HG03521 (cell line): ENCODE measurements around the gene BRCC3.

Experiments used
- ATAC-seq: cut with Tn5 transposase; IDR thresholded peaks from one replicate; pipeline ENCODE4 v1.9.1; 2021; ENCODE audit warnings: mild to moderate bottlenecking, moderate library complexity; ENCODE audit not compliant: unreplicated experiment

BRCC3 gene

DNA sequence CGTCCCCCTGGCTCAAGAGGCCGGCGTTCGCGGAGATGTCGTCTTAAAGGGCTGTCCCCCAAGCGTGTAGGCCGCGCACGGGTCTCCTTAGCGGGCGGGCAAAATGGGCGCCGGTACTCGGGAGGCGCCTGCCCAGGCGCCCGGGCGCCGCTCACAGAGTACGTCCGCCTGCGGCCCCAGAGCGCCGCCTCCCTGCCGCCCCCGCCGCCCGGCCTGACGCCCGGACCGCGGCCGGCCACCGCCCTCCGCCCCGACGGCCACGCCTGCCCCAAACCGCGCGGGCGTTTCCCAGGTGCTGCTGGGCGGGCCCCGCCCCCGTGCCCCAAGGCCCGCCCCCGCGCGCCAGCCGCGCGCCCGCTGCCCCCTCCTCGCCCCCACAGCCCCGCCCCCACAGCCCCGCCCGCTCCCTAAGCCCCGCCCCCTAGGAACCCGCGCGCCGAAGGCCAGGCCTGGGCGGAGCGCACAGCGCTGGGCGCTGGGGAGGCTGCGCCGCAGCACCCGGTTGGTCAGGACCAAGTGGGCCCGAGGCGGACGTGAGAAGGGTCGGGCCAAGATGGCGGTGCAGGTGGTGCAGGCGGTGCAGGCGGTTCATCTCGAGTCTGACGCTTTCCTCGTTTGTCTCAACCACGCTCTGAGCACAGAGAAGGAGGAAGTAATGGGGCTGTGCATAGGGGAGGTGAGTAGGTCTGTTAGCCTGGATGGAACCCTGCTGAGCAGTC, at the start of gene BRCC3, which contains the start of the genes CMC4 and MTCP1:
TSS of gene BRCC3 (plus strand) at position 534 of the 719 bp plus-strand sequence. CDS start at position 554, 20 bp downstream.
TSS of gene CMC4 (minus strand) at position 162 of the 719 bp plus-strand sequence. CDS start 7,113 bp downstream, outside the sequence.
TSS of gene MTCP1 (minus strand) at position 162 of the 719 bp plus-strand sequence. CDS start 5,126 bp downstream, outside the sequence.
- ATAC-seq: peak; percentile 86

DNA sequence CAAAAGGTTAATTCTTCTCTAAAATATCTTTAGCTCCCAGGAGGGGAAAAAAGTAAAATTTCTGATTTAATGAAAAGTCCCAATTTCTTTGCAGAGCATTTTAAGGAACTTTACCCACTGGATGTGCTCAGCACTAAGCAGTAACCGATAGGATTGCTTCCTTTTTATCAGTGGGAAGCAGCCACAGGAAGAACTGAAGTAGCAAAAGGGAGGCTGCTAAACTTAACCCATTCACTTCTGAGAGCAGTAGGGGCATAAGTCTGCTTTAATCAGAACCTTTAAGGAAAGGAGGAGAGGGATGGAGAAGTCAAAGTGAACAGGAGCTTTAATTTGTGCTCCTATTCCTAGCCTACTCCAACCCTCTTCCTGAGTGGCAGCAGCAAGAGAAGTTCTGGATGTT, 48.7 kb upstream of the BRCC3 start, which contains the start of gene F8:
TSS of gene F8 (minus strand) at position 139 of the 400 bp plus-strand sequence. CDS start 171 bp downstream, outside the sequence.
- no peak for ATAC-seq

DNA sequence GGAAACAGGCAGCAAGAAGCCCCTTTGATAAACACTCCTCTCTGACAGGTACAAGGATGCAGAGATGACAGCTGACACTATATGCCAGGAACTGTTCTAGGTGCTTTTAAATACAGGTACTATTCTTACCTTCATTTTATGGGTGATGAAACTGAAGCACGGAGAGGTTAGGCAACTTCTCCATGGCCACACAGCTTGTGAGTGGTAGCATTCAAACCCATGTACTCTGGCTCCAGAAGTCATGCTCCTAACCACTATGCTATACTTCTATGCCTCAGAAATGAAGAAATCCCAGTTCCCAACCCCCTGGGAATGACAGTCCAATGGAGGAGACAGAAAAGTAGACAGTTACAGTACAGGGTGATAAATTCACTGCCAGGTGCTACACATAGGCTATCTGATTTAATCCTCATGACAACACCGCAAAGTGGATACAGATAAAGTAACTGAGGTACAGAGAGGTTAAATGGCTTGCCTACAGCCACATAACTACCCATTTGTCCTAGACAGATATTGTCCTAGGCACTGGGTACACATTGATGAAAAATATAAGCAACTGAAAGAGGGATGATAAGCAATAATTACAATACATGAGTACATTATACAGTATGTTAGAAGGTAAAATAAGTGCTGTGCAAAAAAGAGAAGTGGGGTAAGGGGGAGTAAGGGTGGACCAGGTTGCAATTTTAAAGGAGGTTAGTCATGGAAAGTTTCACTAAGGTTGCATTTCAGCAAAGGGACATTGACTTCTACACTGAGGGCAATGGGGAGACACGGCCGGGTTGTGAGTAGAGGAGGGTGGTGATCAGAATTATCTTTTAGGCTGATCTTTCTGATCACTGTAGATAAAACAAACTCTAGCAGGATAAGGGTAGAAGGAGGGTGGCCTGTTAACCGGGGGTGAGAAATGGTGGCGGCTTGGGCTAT, 47.1 kb upstream of the BRCC3 start:
- no peak for ATAC-seq

DNA sequence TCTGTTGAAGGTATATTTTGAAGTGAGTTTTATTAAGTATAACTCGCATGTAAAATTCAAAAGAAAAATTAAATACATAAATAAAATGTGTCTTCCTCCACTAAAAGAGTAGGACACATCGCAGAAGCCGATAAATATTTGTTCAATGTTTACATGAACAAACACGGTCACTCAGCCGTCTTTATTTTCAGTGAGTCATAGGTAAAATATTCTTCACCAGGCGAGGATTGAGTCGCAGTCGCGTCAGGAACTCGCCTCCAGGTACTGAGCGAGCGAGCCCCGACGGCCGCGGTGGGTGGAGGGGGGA, 44.9 kb upstream of the BRCC3 start:
- ATAC-seq: no peak

DNA sequence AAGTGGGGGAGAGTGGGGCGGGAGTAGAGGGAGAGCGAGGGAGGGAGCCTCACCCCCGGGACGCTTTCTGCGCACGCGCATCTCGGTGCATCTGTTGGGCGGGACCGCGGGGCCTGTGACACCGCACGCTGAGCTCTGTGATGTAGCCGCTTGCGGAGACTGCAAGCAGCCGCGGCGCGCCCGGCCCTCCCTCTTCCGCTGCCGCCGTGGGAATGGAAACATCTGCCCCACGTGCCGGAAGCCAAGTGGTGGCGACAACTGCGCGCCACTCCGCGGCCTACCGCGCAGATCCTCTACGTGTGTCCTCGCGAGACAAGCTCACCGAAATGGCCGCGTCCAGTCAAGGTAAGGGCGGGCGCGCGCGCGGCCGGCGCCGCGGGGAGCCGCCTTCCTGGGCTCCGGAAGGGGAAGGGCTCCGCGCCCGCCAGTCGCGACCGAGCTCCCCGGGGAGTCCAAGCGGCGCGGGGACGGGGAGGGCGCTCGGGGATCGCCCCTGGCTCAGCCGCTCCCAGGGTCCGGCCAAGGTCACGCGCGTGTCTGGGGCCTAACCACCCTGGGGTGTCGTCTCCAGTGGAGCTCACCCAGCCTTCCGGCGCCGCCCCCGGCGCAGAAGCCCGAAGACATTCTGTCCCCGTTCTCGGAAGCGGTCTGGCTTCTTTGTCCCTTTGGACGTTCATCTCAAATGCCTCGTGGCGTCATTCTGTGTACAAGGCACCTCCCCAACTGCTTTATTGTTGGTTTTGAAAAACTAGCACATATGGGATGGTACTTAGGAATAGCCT, 44.4 kb upstream of the BRCC3 start, which contains the start of gene FUNDC2:
TSS of gene FUNDC2 (plus strand) at position 118 of the 782 bp plus-strand sequence. CDS start at position 213, 95 bp downstream.
- ATAC-seq: peak; percentile 93

DNA sequence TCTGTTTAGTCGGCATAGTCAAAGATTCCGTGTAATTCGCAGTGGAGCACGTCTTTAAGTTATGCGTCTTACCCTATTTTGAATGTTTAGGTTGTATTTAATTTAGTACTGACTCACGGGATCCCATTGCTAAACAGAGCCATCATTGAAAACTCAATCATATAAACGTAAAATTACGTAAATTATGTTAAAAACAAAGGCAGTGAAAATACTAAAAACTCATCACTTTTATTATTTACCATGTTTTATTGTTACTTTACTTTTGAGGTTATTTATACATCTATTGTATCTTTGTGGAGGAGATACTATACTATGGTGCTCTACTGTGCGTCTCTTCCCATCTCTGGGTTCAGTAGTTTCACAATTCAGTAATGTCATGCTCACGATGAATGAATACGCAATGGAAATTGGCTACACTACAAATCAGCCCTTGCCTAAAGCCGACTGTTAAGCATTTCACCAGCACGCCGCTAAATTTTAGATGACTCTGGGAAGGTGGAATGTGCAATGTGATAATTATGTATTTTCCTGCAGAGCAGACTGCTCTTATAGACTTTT, 43.7 kb upstream of the BRCC3 start:
- no peak for ATAC-seq

DNA sequence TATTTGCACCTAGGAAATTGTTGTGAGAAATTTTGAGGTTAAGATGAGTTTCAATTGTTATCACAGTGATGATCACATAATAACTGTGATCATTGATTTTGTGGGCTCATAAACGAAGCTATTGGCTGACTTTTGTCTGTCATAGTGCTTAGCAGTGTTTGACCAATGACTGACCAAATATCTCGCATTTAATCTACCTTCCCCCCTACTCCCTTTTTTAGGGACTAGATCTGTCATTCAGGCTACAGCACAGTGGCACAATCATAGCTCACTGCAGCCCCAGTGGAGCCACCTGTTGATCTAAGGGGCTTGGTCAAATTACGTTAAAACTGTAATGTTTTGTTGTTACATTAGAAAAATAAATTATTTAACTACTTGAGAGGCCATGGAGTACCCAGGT, 43.2 kb upstream of the BRCC3 start:
- ATAC-seq: no peak

DNA sequence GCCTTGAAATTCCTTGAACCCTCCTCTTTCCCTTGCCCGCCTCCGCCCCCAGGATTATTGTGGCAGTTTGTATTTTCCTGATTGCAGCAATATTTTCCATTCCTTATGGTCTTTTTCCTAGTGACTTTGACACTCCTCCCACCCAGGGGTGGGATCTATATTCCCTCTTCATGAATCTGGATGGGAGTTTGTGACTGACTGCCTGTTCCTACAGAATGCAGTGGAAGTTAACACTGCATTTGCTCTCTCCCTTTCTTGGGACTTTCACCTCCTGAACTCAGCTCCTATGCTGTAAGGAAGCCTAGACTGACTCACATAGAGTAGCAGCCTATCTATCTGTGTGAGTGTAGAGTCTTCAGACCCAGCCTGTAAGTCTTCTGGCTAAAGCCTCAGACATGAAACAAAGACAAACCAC, 42.4 kb upstream of the BRCC3 start:
- no peak for ATAC-seq

DNA sequence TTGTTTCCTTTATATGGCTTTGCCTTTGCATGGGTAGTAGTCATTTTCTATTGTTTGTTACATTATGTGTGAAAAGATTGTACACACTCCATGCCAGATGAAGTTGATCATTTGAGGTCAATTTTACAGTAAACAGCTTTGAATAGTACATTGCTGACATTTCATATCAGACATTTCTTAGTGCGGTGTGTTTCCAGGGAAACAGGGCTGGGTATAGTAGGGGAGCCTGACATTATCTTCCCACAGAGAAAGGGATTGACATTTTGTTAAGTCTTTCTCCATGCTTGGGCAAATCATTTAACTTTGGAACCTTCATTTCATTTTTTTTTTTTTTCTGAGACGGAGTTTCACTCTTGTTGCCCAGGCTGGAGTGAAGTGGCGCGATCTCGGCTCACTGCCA, 39.7 kb upstream of the BRCC3 start:
- no peak for ATAC-seq

DNA sequence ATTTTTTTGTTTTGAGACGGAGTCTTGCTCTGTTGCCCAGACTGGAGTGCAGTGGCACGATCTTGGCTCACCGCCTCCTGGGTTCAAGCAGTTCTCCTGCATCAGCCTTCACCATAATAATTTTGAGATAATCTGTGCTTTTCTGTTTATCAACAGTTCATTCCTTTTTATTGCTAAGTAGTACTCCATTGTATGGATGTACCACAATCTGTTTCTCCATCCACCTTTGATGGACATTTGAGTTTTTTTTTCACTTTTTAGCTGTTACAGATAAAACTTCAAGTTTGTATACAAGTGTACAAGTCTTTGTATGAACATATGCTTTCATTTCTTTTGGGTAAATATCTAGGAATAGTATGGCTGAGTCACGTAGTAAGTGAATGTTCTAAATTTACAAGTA, 35.6 kb upstream of the BRCC3 start:
- no peak for ATAC-seq

DNA sequence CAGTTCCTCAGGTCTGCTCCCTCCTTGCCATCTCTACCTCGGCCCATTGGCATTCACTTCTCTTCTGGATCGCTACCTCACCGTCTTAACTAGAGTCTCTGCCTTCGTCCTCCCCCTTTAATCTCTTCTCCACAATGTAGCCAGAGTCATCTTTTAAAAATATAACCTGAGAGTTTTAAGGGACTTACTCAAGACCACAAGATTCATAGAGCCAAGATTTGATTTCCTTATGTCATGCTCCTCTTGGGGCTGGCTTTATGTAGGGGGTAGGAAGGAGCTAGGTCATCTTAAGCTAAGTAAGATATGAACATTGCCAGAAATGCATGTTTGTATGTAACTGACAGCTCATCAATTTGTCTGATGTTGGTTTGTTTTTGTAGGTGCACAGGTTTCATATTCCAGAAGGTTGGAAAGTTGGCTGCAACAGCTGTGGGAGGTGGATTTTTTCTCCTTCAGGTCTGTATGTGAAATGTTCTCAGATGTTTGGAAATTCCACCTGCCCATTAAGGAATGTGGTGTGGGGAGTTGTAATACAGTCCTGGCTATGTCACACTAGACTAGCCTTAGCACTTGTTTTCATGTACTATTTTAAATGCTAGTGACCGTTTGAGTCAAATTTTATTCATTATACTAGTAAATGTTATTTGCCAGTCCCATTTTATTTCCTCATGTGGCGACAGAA, 25.0 kb upstream of the BRCC3 start:
- ATAC-seq: no peak

DNA sequence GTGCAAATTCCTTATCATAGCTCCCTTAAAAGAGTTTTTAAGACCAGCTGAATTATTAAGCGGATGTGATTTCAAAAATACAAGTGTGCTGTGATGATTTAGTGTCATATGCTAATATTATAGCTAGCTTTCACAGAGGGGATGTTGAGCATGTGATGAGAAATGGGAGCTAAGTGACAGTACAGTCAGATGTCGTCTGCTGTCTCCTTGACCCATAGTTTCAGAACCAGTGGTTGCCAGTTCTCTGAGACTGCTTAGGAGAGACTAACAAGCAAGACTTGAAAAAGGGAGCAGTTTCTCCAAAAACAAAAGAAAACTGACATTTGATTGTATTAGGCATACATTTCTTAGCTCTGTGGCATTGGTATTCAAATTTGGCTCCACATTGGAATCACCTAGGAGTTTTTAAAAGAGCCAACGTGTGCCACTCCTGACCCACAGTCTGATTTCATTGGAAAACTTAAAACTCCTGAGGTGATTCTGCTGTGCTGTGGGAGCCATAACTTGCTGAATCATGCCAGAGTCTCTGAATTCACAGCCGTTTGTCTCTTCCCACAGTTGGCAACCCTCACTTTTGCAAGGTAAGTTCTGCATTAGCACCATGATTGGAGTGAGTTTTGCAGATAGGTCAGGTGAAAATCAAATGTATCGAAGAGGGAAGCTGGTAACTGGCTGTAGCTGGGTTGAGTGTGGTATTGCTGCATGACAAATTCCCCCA, 24.3 kb upstream of the BRCC3 start:
- no peak for ATAC-seq

DNA sequence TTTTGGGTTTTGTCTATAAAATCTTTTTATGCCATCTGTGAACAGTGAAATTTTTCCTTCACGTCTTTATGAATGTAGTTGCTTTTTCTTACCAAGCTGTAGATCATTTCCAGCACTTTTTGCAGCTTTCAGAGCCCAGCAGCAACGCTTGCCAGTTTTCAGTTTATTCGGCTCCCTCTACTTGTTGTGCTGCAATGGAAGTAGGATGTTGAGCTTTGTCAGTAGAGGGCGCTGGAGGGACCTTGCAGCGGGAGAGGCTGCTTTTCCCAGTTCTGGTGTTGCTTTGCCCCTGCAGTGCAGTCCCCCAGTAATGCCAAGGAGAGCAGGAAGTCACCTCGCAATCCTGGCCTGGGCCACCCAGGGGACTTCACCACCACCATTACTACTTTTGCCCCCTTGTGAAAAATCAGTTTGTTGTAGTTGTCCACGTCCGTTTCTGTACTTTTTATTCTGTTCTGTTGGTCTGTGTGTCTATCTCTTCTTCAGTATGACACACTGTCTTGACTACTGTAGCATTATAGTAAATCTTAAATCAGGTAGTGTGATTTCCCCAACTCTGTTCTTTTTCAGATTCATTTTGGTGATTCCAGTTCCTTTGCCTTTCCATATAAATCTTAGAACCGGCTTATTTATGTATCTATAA, 22.2 kb upstream of the BRCC3 start:
- no peak for ATAC-seq

DNA sequence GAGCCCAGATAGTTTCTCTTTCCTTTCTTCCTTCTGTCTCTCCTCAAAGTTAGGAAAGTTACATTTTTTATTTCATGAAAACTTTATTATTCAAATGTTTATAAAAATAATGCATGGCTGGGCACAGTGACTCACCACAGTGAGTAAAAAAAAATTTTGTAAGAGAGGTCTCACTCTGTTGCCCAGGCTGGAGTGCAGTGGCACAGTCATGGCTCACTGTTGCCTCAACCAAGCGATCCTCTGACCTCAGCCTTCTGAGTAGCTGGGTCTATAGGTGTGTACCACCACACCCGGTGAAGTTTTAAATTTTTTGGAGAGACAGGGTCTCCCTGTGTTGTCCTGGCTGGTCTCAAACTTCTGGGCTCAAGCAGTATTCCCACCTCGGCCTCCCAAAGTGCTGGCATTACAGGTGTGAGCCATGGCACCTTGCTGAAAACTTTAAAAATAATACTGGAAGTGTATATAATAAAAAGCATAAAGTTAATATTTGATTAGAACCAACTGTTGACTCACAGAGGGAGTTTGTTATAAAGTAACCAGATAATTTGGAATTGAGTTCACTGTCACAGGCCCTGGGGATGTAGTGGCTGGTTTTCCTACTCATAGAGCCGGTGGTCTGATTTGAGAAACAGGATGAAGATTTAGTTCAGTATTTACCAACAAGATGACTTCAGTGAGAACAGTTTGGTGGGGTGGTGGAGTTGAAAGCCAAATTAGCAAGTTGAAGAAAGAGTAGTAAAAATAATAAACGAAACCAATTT, 18.4 kb upstream of the BRCC3 start:
- ATAC-seq: no peak

DNA sequence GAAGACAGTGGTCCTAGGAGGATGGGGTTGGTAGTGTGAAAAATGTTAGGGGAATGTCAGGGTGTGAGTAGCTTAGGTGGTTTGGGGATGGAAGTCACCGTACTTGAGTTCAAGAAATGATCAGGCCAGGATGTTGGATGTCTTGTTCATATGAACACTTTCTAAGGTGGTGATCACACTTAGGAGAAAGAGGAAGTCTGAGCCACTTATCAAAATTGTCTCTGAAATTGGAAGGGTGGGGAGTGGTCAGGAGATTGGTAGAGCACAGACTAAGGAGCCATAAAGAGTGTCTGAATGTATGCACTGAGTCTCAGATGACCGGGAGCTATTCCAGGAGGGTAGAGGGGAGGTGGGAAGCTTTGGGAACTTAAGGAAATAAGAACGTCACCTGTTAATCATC, 17.7 kb upstream of the BRCC3 start:
- ATAC-seq: no peak

DNA sequence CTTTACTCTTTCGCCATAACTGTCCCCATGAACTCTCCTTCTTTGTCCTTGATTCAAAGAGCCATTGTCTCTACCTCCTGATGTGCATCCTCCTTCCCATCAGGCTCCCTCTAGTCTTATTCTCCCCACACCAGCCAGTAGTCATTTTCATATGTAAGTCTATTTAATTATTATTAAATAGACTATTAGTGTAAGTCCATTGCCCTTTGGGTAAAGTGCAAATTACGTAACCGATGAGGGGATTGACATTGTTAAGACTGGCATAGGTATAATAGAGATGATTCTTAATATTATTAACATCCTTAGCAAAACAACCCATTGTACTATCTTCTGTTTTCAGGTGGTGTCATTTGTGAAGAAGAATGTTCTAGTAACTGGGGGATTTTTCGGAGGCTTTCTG, 17.1 kb upstream of the BRCC3 start:
- no peak for ATAC-seq

DNA sequence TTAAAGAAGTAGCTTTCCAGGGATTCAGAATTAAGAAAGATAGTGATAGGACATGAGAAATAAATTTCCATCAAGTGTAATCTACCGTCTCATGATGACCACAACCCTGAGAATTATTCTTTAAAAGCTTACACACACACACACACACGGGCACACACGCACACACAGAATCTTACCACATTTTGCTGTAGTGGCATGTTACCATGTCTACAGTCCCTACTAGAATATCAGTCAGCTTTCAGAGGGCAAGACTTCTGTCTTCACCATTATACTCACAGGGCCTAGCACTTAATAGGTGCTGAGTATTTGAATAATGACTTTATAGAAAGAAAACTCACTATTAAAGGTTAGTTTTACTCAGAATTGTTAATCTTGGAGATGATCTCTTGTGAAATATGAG, 15.8 kb upstream of the BRCC3 start:
- ATAC-seq: no peak

DNA sequence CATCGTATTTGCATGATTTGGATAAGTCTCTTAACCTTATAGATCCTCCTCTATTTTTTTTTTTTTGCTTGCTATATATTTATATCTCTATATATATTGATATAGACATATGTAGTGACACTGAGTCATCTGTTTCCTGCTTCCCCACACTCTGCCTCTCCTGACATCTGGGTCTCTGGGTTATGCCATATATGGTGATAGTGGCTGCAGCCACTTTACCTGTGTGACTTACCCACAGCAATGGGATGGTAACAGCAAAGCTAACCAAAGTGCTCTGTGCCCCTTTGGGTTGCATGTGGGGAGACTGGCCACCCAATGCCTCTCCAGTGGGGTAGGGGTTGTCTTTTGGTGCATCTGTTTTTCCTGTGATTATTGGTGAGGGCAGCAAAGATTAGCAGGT, 14.8 kb upstream of the BRCC3 start:
- ATAC-seq: no peak
